Measurements from ENCODE around the gene ADRA2A.

ADRA2A gene

DNA sequence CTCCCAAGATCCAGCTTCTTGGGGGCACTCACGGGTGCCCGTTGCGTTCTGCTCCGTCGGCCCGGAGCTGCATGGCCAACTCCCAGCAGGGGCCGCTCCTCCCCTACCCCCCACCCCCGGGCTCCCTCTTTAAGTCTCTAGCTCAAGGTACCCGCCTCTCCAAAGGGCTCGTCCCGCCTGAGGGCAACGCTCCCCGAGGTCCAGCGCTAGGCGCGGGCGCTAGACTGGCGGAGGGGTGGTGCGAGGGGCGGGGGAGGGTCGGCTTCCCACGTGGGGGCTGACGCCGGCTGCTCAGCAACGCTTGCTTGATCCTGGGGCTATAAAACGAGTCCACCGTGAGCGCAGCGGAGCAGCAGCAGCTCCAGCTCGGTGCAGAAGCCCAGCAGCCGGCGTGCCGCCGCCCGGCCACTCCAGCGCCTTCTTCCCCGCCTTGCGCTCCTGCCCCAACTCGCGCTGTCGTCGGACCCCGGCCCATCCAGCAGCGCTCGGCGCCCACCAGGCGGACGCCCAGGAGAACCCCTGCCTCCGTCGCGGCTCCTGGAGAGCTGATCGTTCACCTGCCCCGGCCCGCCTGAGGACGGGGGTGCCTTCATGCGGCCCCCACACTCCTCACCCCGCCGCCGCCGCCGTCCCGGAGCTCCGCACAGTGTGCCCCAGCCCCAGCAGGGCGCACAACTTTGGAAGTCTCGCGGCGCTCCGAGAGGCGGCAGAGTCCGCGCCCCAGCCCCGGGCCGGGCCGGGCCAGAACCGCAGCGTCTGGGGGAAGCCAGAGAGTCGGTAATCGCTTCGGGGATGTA is at the start of gene ADRA2A:
ADRA2A (plus strand) TSS at position 348 of the 797 bp plus-strand sequence. CDS start 968 bp downstream, outside the sequence.
- no peak for DNase-seq (ENCODE audit: low read depth, low spot score)
- Histone ChIP-seq H3K9ac (ENCODE audit: insufficient read length) (no peak within 1 kb of the TSS), H3K27ac (no peak within 1 kb of the TSS), H3K4me3 (peak within 1 kb of the TSS; percentile 71), H3K36me3 (ENCODE audit: insufficient read depth, low read length) (no peaks in the 10 kb centered on the region), H3K9me3 (ENCODE audit: low read depth, low read length) (no peaks in the 10 kb centered on the region)
- peak; percentile 27 for TF ChIP-seq EZH2 (IDR thresholded peaks at IDR 0.05)
- no peak for TF ChIP-seq FOXP2 (optimal IDR thresholded peaks at IDR 0.05; ENCODE audit: control extremely low read depth, extremely low read length, insufficient read depth)

- Histone ChIP-seq H3K27ac (no peak overlapping the region), H3K4me3 (no peak overlapping the region), H3K36me3 (ENCODE audit: insufficient read depth, low read length) (no peaks in the 10 kb centered on the region), H3K9me3 (ENCODE audit: low read depth, low read length) (no peaks in the 10 kb centered on the region), H3K9ac (ENCODE audit: insufficient read length) (no peak overlapping the region)
- DNase-seq (ENCODE audit: low read depth, low spot score): no peak
- TF ChIP-seq EZH2 (IDR thresholded peaks at IDR 0.05) (no peak), POLR2AphosphoS5 (IDR thresholded peaks at IDR 0.05; ENCODE audit: borderline replicate concordance, low read depth, low read length) (no peak), FOXP2 (optimal IDR thresholded peaks at IDR 0.05; ENCODE audit: control extremely low read depth, extremely low read length, insufficient read depth) (no peak)
Measured at GRCh38 chr10:111030042-111030750, 46.6 kb upstream of the ADRA2A start.

DNA sequence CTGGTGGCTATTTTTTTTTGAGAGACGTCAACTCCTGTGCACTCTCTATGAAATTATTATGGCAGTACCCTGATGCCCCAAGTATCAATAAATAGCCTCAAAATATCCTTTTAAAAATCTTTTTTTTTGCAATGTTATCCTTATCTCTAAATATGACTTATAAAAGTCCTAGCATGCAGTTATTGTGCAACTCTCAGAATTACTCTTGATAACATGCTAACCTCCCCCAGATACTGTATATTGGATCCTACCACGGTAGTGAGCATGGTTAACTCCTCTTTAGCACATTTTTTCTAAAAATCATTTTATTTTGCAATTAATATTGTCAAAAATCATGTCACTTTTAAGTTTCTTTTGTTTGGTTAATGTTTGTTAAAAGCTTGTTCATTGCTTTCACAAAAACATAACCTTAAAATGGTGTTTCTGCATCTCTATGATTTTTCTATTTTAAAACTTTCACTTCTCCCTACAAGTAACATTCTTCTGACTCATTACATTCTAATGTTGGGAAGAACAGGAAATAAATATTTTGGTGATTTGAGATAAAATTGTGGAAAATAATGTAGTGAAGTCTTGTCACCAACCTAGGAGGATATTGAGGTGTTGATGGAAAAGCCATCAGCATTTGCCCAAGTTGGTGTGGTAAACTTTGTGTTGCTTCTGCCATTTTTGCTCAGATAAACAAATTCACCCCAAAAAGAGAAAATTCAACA is 42.1 kb upstream of the ADRA2A start:
- no peaks in the 10 kb centered on the region for H3K36me3 ChIP-seq (ENCODE audit: insufficient read depth, low read length)
- TF ChIP-seq FOXP2 (optimal IDR thresholded peaks at IDR 0.05; ENCODE audit: control extremely low read depth, extremely low read length, insufficient read depth): no peak
- no peak for TF ChIP-seq POLR2AphosphoS5 (IDR thresholded peaks at IDR 0.05; ENCODE audit: borderline replicate concordance, low read depth, low read length)
- TF ChIP-seq EZH2 (IDR thresholded peaks at IDR 0.05): no peak
- H3K27ac ChIP-seq: no peak overlapping the region
- H3K9me3 ChIP-seq (ENCODE audit: low read depth, low read length): no peaks in the 10 kb centered on the region
- H3K4me3 ChIP-seq: no peak overlapping the region
- H3K9ac ChIP-seq (ENCODE audit: insufficient read length): no peak overlapping the region
- DNase-seq (ENCODE audit: low read depth, low spot score): no peak

DNA sequence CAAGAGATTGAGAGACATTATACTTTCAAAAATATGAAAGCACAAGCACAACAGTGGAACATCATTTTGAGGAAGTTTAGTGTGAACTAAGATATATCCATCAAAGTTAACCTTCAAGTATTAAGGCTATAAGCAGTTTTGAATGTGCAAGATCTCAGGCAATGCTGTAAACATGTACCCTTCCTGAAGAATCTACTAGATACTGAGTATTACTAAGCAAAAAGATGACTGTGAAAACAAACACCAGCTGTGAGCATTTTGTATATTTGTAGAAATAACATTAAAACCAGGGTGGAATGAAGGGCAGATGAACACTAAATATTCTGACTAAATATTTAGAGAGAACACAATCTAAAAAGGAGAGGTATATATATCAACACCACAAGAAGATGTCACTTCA is 41.3 kb upstream of the ADRA2A start:
- Histone ChIP-seq H3K4me3 (no peak overlapping the region), H3K36me3 (ENCODE audit: insufficient read depth, low read length) (no peaks in the 10 kb centered on the region), H3K27ac (no peak overlapping the region), H3K9ac (ENCODE audit: insufficient read length) (no peak overlapping the region), H3K9me3 (ENCODE audit: low read depth, low read length) (no peaks in the 10 kb centered on the region)
- TF ChIP-seq POLR2AphosphoS5 (IDR thresholded peaks at IDR 0.05; ENCODE audit: borderline replicate concordance, low read depth, low read length): no peak
- no peak for TF ChIP-seq FOXP2 (optimal IDR thresholded peaks at IDR 0.05; ENCODE audit: control extremely low read depth, extremely low read length, insufficient read depth)
- TF ChIP-seq EZH2 (IDR thresholded peaks at IDR 0.05): no peak
- DNase-seq (ENCODE audit: low read depth, low spot score): no peak

GRCh38 chr10:111037858-111038257 is 39.0 kb upstream of the ADRA2A start:
- no peak for DNase-seq (ENCODE audit: low read depth, low spot score)
- TF ChIP-seq POLR2AphosphoS5 (IDR thresholded peaks at IDR 0.05; ENCODE audit: borderline replicate concordance, low read depth, low read length) (no peak), EZH2 (IDR thresholded peaks at IDR 0.05) (no peak), FOXP2 (optimal IDR thresholded peaks at IDR 0.05; ENCODE audit: control extremely low read depth, extremely low read length, insufficient read depth) (no peak)
- H3K4me3 ChIP-seq: no peak overlapping the region
- H3K9me3 ChIP-seq (ENCODE audit: low read depth, low read length): no peaks in the 10 kb centered on the region
- no peaks in the 10 kb centered on the region for H3K36me3 ChIP-seq (ENCODE audit: insufficient read depth, low read length)
- H3K27ac ChIP-seq: no peak overlapping the region
- no peak overlapping the region for H3K9ac ChIP-seq (ENCODE audit: insufficient read length)

DNA sequence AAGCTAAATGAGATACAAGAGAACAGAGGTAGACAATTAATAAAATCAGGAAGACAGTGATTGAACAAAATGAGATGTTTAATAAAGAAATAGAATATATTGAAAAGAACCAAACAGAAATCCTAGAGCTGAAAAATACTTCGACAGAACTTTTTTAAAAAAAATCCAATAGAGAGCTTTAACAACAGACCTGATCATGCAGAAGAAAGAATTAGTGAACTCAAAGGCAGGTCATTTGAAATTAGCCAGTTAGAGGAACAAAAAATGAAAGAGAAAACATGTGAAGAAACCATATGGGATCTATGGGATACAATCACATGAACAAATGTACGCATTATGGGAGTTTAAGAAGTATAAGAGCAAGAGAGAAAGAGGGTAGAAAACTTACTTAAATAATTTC is 37.3 kb upstream of the ADRA2A start:
- Histone ChIP-seq H3K4me3 (no peak overlapping the region), H3K9ac (ENCODE audit: insufficient read length) (no peak overlapping the region), H3K27ac (no peak overlapping the region), H3K36me3 (ENCODE audit: insufficient read depth, low read length) (no peaks in the 10 kb centered on the region), H3K9me3 (ENCODE audit: low read depth, low read length) (no peaks in the 10 kb centered on the region)
- DNase-seq (ENCODE audit: low read depth, low spot score): no peak
- TF ChIP-seq POLR2AphosphoS5 (IDR thresholded peaks at IDR 0.05; ENCODE audit: borderline replicate concordance, low read depth, low read length) (no peak), EZH2 (IDR thresholded peaks at IDR 0.05) (no peak), FOXP2 (optimal IDR thresholded peaks at IDR 0.05; ENCODE audit: control extremely low read depth, extremely low read length, insufficient read depth) (no peak)

- H3K36me3 ChIP-seq (ENCODE audit: insufficient read depth, low read length): no peaks in the 10 kb centered on the region
- no peak overlapping the region for H3K27ac ChIP-seq
- no peaks in the 10 kb centered on the region for H3K9me3 ChIP-seq (ENCODE audit: low read depth, low read length)
- H3K4me3 ChIP-seq: no peak overlapping the region
- H3K9ac ChIP-seq (ENCODE audit: insufficient read length): no peak overlapping the region
- no peak for DNase-seq (ENCODE audit: low read depth, low spot score)
- no peak for TF ChIP-seq EZH2 (IDR thresholded peaks at IDR 0.05)
Measured at GRCh38 chr10:111057006-111057405, 19.8 kb upstream of the ADRA2A start.

DNA sequence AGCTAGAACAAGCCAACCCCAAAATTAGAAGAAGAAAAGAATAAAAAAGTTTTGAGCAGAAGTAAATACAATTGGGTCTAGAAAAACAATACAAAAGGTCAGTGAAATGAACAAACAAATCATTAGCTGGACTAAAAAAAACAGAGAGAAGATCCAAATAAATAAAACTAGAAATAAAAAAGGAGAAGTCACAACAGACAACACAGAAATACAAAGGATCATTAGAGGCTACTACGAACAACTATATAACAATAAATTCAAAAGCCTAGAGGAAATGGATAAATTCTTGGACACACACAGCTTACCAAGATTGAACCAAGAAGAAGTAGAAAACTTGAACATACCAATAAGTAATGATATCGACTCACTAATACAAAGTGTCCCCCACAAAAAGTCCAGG is 13.4 kb upstream of the ADRA2A start:
- TF ChIP-seq EZH2 (IDR thresholded peaks at IDR 0.05) (no peak), FOXP2 (optimal IDR thresholded peaks at IDR 0.05; ENCODE audit: control extremely low read depth, extremely low read length, insufficient read depth) (no peak), POLR2AphosphoS5 (IDR thresholded peaks at IDR 0.05; ENCODE audit: borderline replicate concordance, low read depth, low read length) (no peak)
- no peaks in the 10 kb centered on the region for H3K36me3 ChIP-seq (ENCODE audit: insufficient read depth, low read length)
- no peak for DNase-seq (ENCODE audit: low read depth, low spot score)

More for the DNA sequence above, 13.4 kb upstream of the ADRA2A start:
- H3K27ac ChIP-seq: no peak overlapping the region
- H3K9me3 ChIP-seq (ENCODE audit: low read depth, low read length): no peaks in the 10 kb centered on the region
- H3K4me3 ChIP-seq: no peak overlapping the region
- no peak overlapping the region for H3K9ac ChIP-seq (ENCODE audit: insufficient read length)
